ENCODE results near the gene CCNJL.

Gene CCNJL

GRCh38 chr5:160289356-160289651 lies 23.1 kb downstream of the CCNJL start:
- no peak for DNase-seq

GRCh38 chr5:160287378-160288051 lies 24.8 kb downstream of the CCNJL start:
- no peak for DNase-seq

GRCh38 chr5:160286947-160287346 lies 25.4 kb downstream of the CCNJL start:
- no peak for DNase-seq

GRCh38 chr5:160285316-160285715 lies 27.0 kb downstream of the CCNJL start:
- no peak for DNase-seq

GRCh38 chr5:160284291-160284873 lies 28.0 kb downstream of the CCNJL start:
- no peak for DNase-seq

GRCh38 chr5:160281275-160281674 lies 31.1 kb downstream of the CCNJL start:
- no peak for DNase-seq

GRCh38 chr5:160280384-160281095 lies 31.8 kb downstream of the CCNJL start:
- no peak for DNase-seq

- no peak for DNase-seq
Observed at GRCh38 chr5:160278343-160278742, 34.0 kb downstream of the CCNJL start.

- DNase-seq: no peak
Observed at GRCh38 chr5:160274483-160274931, 37.9 kb downstream of the CCNJL start.

GRCh38 chr5:160272889-160273288 lies 39.5 kb downstream of the CCNJL start:
- DNase-seq: no peak

GRCh38 chr5:160272264-160272663 lies 40.1 kb downstream of the CCNJL start:
- DNase-seq: no peak

- DNase-seq: no peak
Observed at GRCh38 chr5:160271836-160272235, 40.5 kb downstream of the CCNJL start.

- no peak for DNase-seq
Observed at GRCh38 chr5:160271396-160271795, 41.0 kb downstream of the CCNJL start.

GRCh38 chr5:160270704-160271103 lies 41.7 kb downstream of the CCNJL start:
- no peak for DNase-seq

GRCh38 chr5:160269017-160269416 lies 43.3 kb downstream of the CCNJL start:
- no peak for DNase-seq

GRCh38 chr5:160268121-160268520 lies 44.2 kb downstream of the CCNJL start:
- no peak for DNase-seq

GRCh38 chr5:160266752-160267345 lies 45.5 kb downstream of the CCNJL start:
- DNase-seq: no peak

- no peak for DNase-seq
Observed at GRCh38 chr5:160266044-160266443, 46.3 kb downstream of the CCNJL start.

GRCh38 chr5:160263326-160263855 lies 49.0 kb downstream of the CCNJL start:
- DNase-seq: no peak

GRCh38 chr5:160262151-160263074 lies 50.0 kb downstream of the CCNJL start:
- no peak for DNase-seq

- DNase-seq: no peak
Observed at GRCh38 chr5:160260881-160261815, 51.2 kb downstream of the CCNJL start.

Measured in NCI-H446 treated with DMSO at 0.1 percent for 48 hours (cell line).